Fibroblast of lung (primary cell): ENCODE measurements around the gene FCHSD1.

Experiments used
- EZH2 ChIP-seq: IDR thresholded peaks from 2 replicates; pipeline ENCODE4 v1.5.1; 2012; ENCODE audit warnings: low read length, control low read depth, mild to moderate bottlenecking; ENCODE audit errors: missing control alignments
- TF ChIP-seq, protein P1 (sequence below), 2 donors: IDR thresholded peaks in 1 of 2; conservative IDR thresholded peaks in 1 of 2; 1 replicate in 1 of 2; 2 replicates in 1 of 2; pipeline ENCODE4 v1.5.1; 2011 to 2012; ENCODE audit warnings: low read length in 2 of 2, control low read depth in 1 of 2, inconsistent platforms in 1 of 2, low read depth in 1 of 2, mild to moderate bottlenecking in 1 of 2

DNA sequence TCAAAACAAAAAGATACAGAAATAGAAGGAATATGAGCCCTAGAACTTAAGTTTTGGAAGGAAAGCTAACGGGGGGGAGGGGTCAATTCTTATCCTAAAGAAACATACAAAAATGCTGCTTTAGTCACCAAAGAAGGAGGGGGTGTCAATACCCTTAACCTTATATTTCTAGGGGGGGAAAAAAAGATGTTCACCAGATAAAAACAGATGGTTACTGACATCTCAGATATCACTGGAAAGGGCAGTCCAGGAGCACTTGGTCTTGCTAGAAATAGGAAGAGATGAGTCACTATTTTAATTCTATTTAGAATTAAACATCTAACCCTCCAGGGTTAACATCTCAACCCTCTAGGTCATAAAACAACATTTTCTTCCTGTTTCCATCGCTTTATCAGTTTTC is 34.1 kb downstream of the FCHSD1 start:
- no peak for TF ChIP-seq EZH2
- TF ChIP-seq, protein P1, sequence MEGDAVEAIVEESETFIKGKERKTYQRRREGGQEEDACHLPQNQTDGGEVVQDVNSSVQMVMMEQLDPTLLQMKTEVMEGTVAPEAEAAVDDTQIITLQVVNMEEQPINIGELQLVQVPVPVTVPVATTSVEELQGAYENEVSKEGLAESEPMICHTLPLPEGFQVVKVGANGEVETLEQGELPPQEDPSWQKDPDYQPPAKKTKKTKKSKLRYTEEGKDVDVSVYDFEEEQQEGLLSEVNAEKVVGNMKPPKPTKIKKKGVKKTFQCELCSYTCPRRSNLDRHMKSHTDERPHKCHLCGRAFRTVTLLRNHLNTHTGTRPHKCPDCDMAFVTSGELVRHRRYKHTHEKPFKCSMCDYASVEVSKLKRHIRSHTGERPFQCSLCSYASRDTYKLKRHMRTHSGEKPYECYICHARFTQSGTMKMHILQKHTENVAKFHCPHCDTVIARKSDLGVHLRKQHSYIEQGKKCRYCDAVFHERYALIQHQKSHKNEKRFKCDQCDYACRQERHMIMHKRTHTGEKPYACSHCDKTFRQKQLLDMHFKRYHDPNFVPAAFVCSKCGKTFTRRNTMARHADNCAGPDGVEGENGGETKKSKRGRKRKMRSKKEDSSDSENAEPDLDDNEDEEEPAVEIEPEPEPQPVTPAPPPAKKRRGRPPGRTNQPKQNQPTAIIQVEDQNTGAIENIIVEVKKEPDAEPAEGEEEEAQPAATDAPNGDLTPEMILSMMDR (conservative IDR thresholded peaks at IDR 0.05 in 1 of 2, IDR thresholded peaks at IDR 0.05 in 1 of 2; ENCODE audit: low read depth in 1 of 2, low read length in 2 of 2): no peak
